Brain microvascular endothelial cell (primary cell): Measurements from ENCODE around the gene RCBTB1.
A peak's percentile ranks its signal among the peaks of the same experiment; 100 is the strongest.

Experiments
- DNase-seq: peaks from one replicate; pipeline ENCODE4 v3.0.0-alpha.2; 2020
- H3K27ac ChIP-seq: fragments of 250-450 bp; sonication (Bioruptor Pico); 2 replicates; pipeline ENCODE4 v1.5.1; 2020; ENCODE audit warnings: mild to moderate bottlenecking, moderate library complexity
- H3K27me3 ChIP-seq: fragments of 250-450 bp; sonication (Bioruptor Pico); replicated peaks from 2 replicates; pipeline ENCODE4 v1.5.1; 2020; ENCODE audit warnings: mild to moderate bottlenecking
- H3K36me3 ChIP-seq: fragments of 250-450 bp; sonication (Bioruptor Pico); replicated peaks from 2 replicates; pipeline ENCODE4 v1.5.1; 2020; ENCODE audit warnings: mild to moderate bottlenecking
- H3K4me3 ChIP-seq: 2 replicates; pipeline ENCODE4 v1.5.1; 2011; ENCODE audit warnings: low read depth, mild to moderate bottlenecking, control low read depth, low read length, moderate library complexity
- CTCF ChIP-seq: IDR thresholded peaks from 2 replicates; pipeline ENCODE4 v1.5.1; 2011; ENCODE audit warnings: low read depth, mild to moderate bottlenecking, moderate library complexity, low read length, control low read depth, inconsistent platforms; ENCODE audit errors: missing control alignments
- in situ Hi-C: cut with HindIII; loops from 2 replicates; pipeline ENCODE4 v1.10.0; 2017; ENCODE audit warnings: low sequenced_read_pairs, low pct_ligation_motif_present

The RCBTB1 gene

GRCh38 chr13:49629196-49629938 lies 44.0 kb upstream of the RCBTB1 start:
- DNase-seq: no peak
- Histone ChIP-seq H3K27ac (no peak overlapping the region), H3K4me3 (no peak overlapping the region), H3K36me3 (no peaks in the 10 kb centered on the region), H3K27me3 (no peaks in the 10 kb centered on the region)
- in situ Hi-C loops: no loop called here
- TF ChIP-seq CTCF: no peak

GRCh38 chr13:49627831-49628652 lies 42.7 kb upstream of the RCBTB1 start, which contains the start of gene ARL11:
TSS of gene ARL11 (plus strand) at chr13:49628507. CDS start at chr13:49630448, 1,941 bp downstream.
- Histone ChIP-seq H3K4me3 (no peak within 1 kb of the TSS), H3K36me3 (no peaks in the 10 kb centered on the region), H3K27me3 (no peaks in the 10 kb centered on the region), H3K27ac (no peak within 1 kb of the TSS)
- in situ Hi-C loops: no loop called here
- TF ChIP-seq CTCF: no peak
- DNase-seq: no peak

GRCh38 chr13:49625392-49626079 lies 40.2 kb upstream of the RCBTB1 start:
- DNase-seq: peak; percentile 21
- Histone ChIP-seq H3K4me3 (no peak overlapping the region), H3K27ac (no peak overlapping the region), H3K36me3 (no peaks in the 10 kb centered on the region), H3K27me3 (no peaks in the 10 kb centered on the region)
- no peak for TF ChIP-seq CTCF
- in situ Hi-C loops: no loop called here

- in situ Hi-C loops: no loop called here
- no peaks in the 10 kb centered on the region for H3K27me3 ChIP-seq
- H3K27ac ChIP-seq: no peak overlapping the region
- no peak for TF ChIP-seq CTCF
- H3K4me3 ChIP-seq: no peak overlapping the region
- H3K36me3 ChIP-seq: no peaks in the 10 kb centered on the region
- no peak for DNase-seq
These were observed 38.9 kb upstream of the RCBTB1 start for GRCh38 chr13:49624229-49624628.

- no peak for DNase-seq
- Histone ChIP-seq H3K27me3 (no peaks in the 10 kb centered on the region), H3K27ac (no peak overlapping the region), H3K36me3 (no peaks in the 10 kb centered on the region), H3K4me3 (no peak overlapping the region)
- in situ Hi-C loops: no loop called here
- no peak for TF ChIP-seq CTCF
These were observed 37.0 kb upstream of the RCBTB1 start for GRCh38 chr13:49622174-49622946.
